ENCODE measurements around the gene GPR21.

Gene GPR21

DNA sequence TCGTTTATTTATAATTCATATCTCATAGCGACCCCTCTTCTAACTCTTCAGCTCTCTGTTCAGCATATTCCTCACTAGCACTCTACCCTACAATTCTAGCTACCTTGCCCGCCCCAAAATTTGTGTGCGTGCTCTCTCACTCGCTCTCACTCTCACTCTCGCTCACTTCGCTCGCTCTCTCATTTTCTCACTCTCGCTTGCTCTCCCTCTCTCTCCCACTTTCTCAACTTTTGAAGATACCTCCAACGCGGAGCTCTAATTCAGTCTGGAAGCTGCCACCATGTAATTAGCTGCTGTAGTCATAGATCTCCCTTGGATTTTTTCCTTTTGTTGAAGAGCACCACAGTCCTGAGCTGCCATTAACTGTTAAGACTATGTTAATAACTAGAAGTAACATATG, 30.4 kb downstream of the GPR21 start:
- no peak for DNase-seq (ENCODE audit: low read depth)

- no peak for DNase-seq (ENCODE audit: low read depth)
Measured at GRCh38 chr9:123064716-123065115, 31.2 kb downstream of the GPR21 start.

DNA sequence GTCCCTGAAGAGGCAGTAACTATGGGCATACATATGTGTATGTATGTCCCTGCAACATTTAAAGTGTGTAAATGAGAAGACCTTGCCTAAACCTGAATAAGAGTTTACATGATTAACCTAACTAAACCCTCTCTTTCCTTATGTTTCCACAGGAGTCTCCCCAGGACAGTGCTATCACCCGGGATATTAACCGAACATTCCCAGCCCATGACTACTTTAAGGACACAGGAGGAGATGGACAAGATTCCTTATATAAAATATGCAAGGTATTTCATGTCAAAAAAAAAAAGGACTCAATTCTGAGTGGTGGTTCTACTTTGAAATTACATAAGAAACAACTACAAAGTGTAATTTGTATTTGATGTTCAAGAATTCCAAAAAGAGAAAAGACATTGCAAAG, 31.7 kb downstream of the GPR21 start:
- DNase-seq (ENCODE audit: low read depth) = no peak

DNA sequence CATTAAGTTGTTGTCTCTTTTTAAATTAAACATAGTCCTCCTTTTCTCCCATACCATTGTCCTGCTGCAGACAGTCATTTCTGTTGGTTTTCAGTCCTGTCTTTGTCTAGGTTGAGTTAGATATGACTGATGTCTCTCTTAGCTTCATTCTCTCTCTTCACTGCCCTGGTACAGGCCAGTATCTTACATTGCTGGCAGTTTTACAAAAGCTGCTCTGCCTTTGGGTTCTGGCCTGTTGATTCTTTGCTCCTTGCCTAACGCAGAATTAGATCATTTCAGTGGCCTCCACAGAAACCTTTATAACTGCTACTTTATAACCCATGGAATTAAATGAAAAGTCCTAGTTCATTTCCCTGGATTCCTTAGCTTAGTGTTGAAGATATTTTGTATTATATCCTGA, 33.7 kb downstream of the GPR21 start:
- DNase-seq (ENCODE audit: low read depth) = no peak

DNA sequence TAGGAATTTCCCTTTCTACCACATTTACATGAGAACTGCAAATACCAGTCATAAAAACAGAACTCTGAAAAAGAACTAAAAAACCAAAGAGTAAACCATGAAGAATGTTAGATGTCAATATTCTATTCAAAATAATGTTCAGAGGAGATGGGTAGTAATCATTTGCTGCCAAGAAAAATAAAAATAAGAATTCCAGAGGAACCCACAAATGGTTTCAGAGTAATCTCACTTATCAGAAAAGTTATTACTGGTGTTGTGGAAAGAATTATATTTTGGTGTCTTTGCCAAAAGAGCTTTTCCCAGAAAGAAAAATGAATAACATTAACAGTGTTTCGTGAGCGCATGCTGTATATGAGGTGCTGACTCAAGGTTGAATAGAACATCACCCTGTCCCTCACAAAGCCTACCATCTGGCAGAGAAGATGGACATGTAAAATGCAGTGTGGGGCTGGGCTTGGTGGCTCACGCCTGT, 35.6 kb downstream of the GPR21 start:
- DNase-seq (ENCODE audit: low read depth) = no peak

DNA sequence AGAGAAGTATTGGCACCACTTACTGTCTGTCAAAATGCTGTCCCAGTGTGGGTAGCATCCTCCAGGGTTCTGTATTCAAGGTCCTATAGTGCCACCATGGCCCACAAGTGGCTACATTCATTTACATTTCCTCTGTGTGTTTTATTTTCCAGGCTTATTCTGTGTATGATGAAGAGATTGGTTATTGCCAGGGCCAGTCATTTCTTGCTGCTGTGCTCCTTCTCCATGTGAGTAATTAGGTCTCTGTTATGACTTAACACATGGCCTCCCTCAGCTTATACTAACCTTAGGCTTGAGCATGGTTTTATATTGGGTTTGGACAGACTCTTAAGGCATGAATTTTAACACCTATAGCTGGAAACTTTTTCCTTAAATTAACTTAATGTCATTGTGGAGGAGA, 36.7 kb downstream of the GPR21 start:
- no peak for DNase-seq (ENCODE audit: low read depth)

DNA sequence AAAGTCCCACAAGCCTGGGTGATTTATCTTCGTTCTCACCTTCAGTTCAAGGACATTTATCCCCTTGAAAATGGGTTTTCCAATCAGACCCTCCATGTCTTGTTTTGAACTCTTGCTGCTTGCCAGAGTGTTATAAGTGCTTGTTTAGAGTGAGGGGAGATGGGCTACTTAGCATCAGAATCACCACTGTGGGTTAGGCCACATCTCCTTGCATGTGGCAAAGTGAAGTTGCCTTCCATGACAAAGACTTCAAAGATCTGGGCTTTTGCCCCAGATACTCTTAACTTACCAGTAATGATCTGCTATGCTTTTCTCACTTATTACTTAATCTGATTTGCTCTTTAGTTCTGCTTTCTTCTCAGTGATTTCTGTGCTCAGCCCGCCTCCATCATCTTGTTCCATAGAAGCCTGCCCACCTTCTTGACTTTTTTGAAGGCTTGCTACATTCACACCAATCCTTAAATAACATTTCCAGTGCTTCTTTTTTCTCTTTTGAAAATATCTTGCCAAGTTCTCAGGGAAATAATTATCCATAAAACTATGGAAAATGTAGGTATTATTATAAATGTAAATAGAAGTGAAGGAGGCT, 39.0 kb downstream of the GPR21 start:
- no peak for DNase-seq (ENCODE audit: low read depth)

DNA sequence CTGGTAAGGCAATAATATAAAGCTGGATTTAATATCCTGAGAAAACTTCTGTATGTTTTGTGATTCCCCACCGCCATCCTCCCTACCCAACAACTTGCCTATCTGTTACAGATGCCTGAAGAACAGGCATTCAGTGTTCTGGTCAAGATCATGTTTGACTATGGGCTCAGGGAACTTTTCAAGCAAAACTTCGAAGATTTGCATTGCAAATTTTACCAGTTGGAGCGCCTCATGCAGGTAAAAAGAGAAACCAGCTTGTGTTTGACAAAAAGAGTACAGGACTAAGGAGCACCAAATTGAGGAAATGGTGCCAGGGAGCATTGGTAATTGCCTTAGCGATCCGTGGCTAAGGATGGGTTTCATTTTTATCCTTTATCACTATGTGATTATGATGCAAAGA, 40.0 kb downstream of the GPR21 start:
- no peak for DNase-seq (ENCODE audit: low read depth)

DNA sequence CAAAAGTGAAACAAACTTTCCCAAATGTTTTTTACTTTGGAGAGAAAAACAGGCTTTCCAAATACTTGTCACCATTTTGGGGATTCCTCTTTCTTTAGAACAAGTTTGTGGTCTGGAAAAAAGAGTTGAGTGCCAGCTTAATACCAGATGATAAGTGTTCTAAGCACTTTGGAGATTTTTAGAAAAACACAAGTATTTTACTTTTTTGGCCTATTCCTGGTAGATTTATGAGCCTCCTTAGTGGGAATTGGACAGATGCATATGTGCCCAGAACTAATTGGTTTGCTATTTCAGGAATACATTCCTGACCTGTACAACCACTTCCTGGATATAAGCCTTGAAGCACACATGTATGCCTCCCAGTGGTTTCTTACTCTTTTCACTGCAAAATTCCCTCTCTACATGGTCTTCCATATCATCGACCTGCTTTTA, 40.5 kb downstream of the GPR21 start:
- no peak for DNase-seq (ENCODE audit: low read depth)

DNA sequence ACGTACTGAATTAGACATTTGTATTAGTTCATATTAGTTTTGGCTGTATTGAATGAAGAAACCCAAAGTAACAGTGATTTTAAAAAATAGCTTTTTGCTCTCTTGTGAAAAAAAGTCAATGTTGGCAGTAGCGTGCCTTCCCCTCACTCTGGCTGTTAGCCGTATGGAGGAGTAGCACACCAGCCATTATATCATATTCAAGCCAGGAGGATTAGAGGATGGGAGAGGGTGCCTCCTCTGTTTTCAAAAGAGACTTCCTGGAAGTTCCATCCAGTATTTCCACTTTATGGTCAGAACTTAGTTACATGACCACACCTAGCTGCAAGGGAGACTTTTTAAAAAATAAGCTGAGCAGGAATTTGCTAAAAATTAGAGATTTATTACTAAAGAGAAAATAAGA, 41.2 kb downstream of the GPR21 start:
- no peak for DNase-seq (ENCODE audit: low read depth)

- no peak for DNase-seq (ENCODE audit: low read depth)
Measured at GRCh38 chr9:123080444-123080843, 47.0 kb downstream of the GPR21 start.

DNA sequence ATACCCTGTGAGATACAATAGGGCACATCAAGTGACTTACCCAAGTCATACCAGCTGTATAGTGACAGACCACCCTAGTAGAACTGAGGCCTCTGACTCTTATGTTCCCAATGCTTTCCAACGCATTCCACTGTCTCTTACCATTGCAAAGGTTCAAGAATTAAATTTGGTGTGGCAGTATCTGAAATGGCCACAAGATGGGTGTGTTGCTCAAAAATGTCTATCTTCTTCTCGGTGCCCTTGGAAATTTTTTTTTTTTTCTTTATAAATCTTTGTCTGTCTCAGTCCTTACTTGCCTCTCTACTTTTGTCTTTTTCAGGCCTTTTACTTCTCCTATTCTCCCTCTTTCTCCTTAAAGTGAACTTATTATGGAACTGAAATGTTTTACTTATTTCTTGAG, 48.4 kb downstream of the GPR21 start:
- no peak for DNase-seq (ENCODE audit: low read depth)

DNA sequence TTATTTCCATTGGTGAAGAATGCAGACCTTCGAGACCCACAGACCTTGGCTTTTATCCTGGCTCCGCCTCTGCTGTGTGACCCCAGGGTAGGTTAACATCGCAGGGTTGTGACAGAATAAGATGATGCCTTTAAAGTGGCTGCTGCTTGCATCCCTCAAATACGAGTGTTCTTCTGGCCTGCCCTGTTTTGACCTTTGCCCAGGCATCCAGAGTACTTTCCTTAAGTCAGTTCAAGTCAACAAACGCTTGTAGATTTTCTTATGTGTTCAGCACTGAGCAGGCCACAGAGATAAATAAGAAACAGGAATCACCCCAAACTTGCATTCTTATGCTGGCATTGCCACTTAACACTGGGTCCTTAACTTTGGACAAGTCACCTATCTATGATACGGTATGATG, 50.2 kb downstream of the GPR21 start:
- no peak for DNase-seq (ENCODE audit: low read depth)

- no peak for DNase-seq (ENCODE audit: low read depth)
Measured at GRCh38 chr9:123084256-123084655, 50.8 kb downstream of the GPR21 start.

Measured in activated T-cell treated with anti-CD3 and anti-CD28 coated beads for 48 hours (primary cell).